ENCODE data around the gene S100A1.

The S100A1 gene

DNA sequence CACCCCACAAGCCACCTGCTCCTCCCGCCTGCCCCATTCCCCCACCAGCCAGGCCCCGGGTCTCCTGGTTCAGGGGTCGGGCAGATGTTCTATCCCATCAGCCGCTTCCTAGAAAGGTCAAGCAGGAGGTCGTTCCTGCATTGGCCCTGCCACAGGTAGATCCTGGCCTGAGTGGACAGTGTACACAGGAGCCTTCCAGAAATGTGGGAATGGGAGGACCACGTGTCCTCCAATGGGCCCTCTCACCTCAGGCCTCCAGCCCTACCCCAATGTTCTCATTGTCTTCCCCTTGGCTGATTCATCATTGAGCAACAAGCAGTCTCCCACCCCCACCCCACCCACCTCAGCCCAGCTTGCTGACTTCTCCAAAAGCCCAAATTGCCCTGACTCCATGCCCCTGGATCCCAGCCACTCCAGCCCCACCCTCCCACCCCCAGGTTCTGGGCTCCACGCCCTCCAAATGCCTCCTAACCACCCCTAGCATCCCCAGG is 17.4 kb upstream of the S100A1 start:
- no peak for DNase-seq

DNA sequence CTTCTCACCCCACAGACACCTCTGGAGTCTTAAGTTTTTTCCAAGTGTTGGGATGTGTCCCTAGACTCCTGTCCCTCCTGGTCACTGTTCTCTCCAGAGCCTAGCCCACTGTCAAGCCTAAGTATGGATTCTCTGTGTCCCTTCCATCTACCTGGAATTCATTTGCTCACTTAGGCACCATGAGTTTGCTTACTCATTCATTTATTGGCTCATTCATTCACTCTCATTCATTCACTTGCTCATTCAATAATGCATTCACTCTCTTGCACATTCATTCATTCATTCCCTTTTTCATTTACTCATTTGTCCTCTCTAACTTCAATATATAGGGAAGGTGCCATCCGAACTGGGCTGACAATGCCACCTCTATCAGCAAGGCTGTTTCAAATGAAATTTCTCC is 16.9 kb upstream of the S100A1 start:
- no peak for DNase-seq

DNA sequence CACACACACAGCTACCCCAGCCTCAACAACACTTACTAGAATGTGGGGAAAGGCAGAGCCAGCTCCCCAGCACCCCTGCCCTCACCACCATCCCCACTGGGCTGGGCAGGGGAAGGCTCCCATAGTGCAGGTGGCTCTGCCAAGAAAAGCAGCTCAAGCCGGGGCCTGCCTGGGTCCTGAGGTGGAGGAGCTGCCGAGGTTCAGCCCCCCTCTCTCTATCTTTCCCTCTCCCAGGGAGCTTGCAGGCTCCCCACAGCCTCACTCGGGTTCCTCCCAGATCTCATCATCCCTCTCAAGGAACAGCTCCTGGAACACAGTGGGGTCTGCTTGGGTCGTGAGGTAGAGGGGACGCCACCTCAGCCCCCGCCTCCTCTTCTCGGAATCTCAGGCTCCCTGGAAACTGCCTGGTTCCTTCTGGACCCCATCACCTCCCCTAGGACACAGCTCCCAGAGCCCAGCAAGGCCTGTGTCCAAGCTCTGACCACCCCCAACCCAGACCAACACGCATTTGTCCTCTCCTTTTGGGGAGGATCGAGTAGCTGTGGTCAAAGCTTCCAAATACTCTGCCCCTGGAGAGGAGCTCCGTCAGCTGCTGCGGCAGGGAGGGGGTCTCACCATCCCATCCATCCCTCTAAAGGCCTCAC is 16.0 kb upstream of the S100A1 start:
- DNase-seq = no peak

DNA sequence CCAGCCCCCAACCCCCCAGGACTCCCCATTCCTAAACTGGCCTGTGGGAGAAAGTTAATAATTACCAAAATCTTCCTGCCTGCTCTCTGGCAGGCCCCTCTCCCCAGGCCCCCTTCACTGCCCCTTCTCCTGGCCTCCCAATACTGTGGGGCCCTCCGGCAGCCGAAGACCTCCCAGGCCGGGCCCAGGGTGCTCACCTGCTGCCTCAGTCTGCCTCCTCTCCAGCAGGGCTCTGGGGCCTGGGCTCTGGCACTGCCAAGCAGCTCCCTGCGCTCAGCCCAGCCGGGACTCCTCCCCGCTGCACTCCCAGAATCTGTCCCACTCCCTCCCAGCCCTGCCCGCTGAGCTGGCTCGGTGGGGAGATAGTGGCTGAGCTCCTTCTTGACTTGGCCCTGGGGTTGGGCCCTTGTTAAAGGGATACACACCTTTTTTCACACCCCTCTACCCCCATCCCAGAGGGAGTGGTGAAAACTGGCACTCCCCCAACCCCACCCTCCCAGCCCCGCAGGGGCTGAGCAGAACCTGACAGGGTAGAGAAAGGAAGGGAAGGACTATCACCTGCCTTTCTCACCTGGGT is 15.4 kb upstream of the S100A1 start, which contains the start of gene S100A16:
Gene S100A16, minus strand, starts transcription at position 383 of the 577 bp plus-strand sequence. CDS start 4,986 bp downstream, outside the sequence.
- DNase-seq = no peak

DNA sequence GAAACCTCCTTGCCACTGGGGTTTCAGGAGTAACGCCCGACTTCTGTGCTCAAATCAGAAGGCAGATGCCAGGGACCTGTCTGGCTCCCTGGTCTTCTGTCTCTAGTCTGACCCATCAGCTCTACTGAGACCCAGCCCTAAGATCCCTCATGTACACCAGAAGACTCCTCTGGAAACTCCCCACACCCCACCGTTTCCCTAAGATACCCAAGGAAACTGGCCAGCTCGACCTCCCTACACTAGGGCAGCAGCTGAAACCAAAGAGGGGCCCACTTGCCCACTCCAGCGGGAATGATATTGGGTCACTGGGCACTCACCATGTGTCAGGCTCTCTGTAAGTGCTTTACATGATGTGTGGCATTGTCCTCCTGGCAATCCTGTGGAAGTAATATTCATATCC is 14.8 kb upstream of the S100A1 start:
- no peak for DNase-seq

DNA sequence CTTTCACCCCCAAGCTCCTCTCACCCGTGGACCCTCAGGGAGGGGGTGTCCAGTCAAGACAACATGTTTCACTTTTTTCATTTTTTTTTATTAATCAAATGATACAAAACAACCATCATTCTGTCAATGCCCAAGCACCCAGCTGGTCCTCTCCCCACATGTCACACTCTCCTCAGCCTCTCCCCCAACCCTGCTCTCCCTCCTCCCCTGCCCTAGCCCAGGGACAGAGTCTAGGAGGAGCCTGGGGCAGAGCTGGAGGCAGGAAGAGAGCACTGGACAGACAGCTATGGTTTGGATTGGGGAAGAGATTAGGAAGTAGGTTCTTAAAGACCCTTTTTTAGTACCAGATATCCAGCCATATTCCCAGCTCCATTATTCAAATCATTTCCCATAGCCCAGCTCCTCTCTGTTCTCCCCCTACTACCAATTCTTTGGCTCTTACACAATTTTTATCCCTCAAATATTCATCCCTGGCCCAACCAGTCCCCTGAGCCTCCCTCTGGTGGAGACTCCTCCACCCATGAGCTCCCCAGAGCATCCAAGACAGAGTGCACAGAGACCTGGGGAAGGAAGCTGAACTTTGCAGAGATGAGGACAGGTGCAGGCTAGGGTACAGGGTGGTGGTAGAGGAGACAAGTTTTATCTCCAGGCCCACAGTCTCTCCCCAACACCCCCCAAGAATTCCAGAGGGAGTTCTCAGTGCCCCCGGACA is 13.9 kb upstream of the S100A1 start:
- DNase-seq = no peak

DNA sequence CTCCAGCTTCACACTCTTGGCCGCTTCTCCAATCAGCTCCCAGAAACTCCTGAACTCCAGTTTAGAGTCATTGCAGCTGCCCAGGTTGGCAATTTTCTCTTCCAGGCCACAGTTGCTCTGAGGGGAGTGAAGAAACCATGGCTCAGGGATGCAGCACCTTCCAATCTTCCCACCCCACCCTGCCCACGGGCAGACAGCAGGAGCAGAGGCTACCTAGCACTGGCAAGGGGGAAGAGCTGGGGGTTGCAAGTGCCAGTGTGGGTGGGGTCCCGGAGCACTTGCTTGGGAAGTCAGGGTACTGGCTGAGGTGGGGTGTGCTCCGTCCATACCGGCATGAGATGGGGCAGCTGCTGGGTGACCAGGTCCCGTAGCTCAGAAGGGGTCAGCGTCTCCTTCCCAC is 13.3 kb upstream of the S100A1 start:
- DNase-seq = no peak

DNA sequence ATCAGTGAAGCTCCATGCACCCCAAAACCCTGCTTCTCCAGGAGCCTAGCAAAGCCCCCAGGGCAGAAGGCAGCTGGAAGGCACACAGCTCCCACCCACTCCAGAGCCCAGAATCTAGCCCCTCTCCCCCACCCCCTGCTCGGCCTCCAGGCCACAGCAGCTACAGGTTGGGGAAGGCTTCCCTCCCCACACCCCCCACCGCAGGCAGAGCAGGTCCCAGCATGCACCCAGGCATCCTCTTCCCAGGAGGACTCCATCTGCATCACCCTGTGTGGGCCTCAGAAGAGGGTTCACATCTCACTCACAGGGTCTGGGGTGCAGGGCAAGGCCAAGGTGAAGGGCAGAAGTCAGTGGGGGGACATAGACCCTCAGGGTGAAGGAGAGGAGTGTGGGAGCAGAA is 12.8 kb upstream of the S100A1 start:
- DNase-seq = no peak

DNA sequence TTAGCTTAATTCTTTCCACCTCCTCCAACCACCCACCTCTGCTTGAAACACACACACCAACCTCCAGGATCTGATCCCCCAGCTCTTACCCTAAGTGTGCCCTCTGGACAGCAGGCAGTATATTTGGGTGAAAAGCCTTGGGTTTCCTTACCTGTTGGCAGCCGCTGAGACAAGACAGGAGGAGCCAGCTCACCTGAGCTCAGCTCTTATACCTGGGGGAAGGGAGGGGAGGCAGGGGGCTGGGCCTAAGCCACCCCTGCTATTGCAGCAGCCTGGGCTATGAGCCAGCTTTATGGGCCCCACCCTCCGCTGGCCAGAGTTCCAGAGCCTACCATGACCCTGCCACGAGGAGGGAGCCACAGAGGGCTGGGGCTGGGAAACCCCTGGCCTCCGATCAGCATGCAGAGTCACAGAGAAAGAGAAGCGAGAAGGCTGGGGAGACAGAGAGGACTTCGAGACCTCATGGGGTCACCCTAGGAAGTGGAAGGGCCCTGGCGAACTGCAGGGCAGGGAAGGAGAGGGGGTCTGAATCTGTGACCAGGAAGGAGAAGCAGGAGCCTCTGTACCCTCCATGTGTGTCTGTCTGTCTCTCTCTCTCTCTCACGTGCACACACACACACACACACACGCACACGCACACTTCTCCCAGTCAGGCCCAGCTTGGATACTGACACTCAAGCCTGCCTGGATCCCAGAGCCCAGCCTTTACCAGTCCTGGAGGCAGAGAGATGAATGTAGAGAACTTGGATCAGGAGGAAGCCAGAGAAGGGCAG is 11.9 kb upstream of the S100A1 start, which contains the start of gene S100A14:
Gene S100A14, minus strand, starts transcription at position 182 of the 773 bp plus-strand sequence. CDS start 467 bp downstream, outside the sequence.
- DNase-seq = no peak

DNA sequence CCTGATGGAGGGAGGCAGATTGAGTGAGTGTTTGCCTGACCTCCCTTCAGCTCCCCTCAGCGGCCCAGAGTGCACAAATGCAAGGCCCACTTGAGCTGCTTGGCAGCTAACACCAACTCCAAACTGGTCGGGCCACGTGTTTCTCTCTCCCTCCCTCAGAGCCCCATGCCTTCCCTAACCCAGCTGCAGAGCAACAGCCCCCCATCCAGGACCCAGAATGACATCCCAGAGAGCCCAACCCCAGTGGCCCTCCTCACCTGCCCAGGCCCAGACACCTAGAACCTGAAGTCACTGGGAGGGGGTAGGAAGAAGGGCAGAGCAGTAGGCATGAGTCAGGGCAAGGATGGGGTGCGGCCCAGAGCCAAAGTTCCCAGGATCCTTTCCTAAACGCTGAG is 11.3 kb upstream of the S100A1 start:
- DNase-seq = no peak

DNA sequence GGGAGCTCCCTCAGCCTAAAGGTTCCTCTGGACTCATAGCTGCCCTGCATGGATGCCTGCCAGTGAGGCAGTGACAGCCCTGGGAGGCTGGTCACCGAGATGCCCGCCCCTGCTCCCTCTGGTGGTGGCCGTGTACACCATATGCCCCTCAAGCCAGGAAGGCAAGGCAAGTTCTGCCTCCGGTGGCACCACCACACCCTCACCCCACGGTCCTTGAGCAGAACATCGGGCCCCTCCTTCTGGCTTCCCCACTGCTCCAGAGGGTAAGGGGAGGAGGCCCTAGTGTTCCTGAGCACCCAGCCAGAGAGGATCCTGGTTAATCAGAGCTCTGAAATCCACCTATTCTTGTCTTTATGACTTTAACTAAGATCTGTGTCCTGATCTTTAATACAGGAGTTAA is 10.6 kb upstream of the S100A1 start:
- no peak for DNase-seq

DNA sequence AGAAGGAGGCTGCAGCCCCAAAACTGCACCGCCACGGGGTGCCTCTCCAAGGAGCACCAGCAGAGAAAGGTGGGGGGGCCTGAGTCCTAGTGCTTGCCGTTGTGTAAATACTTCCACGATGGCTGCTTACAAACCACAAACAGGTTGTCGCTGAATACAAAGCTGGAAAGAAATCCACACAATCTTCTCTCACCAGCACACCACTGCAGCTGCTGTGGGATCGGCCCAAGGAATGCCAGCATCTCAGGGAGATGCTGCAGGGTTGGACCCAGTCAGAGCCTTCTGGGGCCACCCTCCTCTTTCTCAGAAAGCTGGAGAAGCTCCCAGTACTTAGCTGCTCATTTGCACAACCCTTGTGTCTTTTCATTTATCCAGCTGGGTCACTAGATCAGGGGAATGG is 9.1 kb upstream of the S100A1 start:
- DNase-seq = no peak

DNA sequence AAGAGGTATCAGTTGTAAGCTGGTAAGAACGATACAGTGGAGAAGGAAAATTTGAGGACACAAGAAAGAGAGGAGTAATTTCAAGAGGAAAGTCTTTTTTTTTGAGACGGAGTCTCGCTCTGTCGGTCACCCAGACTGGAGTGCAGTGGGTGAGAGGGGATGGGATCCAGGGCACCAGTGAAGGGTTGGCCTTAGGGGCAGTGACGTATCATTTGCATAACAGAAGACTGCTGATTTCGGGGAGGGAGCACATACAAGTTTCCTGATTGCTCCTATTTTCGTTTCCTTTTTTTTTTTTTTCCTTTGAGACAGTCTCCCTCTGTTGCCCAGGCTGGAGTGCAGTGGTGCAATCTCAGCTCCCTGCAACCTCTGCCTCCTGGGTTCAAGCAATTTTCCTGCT is 5.1 kb upstream of the S100A1 start:
- no peak for DNase-seq

DNA sequence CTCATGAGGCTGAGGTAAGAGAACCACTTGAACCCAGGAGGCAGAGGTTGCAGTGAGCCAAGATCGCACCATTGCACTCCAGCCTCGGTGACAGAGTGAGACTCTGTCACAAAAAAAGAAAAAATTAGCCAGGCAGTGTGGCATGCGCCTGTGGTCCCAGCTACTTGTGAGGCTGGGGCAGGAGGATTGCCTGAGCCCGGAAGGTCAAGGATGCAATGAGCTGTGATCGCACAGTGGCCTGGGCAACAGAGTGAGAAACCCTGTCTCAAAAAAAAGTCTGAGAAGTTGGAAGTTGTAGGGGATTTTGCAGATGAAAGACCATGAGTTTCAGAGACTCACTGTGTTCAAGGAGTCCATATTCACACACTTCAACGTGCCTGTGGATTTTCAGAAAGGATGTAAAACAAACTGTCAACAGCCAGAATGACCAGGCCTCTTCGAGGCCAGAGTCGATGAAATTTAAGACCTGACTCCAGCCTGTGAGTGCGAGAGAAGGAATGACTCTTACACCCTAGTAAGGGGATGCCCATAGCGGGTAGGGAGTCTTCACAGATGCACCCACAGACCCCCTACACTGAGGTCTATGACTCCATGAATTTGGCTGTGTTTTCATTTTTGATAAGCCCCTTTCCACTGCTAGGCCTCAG is 3.1 kb upstream of the S100A1 start:
- no peak for DNase-seq

DNA sequence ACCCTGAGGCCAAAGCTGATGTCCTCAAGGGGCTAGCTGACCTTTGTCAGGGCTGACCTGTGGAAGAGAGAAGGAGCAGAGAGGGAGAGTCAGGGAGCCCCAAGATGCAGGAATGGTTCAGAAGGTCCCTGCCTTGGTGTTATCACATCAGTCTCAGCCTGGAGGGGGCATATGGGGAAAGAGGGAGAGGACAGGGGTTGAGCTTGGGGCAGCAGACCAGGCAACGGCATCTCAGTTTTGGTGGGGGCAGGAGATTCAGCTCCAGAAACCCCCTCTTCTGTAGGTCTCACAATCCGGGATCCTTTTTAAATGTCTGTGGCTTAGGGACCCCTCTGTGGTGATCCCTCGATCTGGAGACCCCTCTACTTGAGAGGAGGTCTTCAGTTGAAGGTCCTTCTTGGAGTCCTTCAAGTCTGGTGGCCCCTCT is 1.7 kb upstream of the S100A1 start:
- DNase-seq = no peak

DNA sequence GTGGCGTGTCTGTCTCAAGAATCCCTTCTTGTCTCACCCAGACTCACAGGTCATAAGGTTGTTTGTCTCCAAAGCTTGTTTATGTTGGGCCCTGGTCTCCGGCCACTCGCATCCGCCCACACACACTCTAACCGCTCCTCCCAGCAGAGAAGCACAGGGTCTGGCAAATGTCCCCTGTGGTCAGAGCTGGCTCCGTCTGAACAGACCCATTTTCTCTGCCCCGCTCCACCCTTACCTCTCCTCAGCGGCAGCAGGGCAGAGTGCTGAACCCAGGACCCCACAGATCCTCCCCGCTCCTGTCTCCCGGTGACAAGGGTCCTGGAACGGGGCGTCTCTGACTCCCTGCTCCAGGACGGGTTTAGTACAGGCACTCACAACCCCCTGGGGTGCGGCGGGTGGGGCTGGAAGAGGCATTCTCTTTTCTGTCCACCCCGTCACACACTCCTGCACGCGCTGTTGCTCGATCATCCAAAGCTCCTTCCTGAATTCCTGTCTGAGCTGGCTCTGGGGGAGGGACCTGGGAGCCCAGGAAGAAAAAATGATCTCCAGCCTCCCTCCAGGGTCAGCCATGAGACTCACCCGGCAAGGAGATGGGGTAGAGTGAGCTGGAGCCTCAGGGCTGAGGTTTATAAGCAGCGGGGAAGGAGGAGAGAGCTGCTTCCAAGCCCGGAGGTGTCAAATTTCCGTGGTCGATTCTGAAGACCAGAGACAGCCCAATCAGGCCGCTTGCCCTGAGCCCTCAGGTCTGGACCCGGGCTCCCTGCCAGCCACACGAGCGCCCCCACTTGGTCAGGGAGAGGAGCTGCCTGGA is 1.1 kb upstream of the S100A1 start, which contains the start of gene S100A13:
Gene S100A13, minus strand, starts transcription at position 602 of the 811 bp plus-strand sequence. CDS start 1,033 bp downstream, outside the sequence.
- no peak for DNase-seq

DNA sequence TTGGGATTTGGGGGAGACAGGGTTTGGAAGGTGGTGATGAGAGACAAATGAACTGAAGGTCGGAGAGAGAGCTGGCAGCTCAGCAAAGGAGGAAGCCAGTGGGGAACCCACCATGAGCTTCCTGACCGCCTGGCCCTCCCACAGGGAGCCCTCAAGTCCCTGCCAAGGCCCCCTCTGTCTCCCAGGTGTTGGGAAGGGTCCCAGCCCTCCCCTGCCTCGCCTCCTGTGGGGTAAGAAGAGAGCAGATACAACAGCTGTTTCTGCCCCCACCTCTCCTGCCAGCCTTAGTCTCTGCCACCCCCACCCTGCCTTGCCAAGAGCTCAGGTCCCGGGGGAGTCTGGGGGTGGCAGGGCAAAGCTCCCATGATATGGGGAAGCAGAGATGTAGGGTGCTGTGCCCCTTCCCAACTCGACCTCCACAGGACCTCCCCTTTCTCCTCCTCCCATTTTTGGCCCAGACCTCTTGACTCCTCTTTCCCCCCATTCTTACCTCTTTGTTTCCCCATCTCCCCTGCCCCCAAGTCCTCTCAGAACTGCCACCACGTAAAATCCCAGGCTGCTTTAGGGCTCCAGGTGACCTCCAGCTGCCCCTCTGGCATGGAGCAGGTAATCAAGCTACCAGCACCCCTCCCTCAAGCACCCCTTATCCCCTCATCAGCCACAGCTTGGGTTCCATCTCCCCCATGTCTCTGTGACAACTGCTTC is 556 bp downstream of the S100A1 start:
- no peak for DNase-seq

DNA sequence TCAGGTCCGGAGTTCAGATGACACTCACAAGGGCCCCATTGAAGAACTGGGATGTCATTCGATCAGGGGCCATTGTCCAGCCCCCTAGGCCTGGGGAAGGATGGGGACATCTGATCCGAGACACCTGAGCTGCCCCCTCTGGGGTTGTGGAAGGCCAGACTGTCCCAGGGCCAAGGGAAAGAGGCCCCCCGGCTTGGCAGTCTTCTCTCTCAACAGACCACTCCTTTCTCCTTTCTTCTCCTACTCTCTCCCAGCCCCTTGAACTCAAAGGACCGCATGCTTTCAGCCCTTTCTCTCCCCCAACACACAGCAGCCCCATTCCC is 1.1 kb downstream of the S100A1 start:
- no peak for DNase-seq

DNA sequence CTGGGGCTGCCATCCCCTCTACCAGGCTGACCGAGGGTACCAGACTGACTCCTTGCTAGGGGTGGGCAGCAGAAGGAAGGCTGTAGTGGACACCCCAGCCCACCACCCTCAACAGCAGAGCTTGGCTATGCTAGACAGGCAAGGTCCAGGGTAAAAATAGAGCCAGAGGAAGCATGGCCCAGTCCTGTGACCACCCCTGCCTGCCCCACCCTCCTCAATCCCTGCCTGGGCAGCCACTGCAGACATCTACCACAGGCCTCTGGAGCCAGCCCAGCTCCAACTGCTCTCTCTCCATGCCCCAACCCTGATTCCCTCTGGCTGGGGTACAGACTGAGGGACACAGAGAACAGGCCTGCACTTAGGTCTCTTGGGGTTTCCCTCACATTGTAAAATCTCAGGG is 1.7 kb downstream of the S100A1 start:
- DNase-seq = no peak

DNA sequence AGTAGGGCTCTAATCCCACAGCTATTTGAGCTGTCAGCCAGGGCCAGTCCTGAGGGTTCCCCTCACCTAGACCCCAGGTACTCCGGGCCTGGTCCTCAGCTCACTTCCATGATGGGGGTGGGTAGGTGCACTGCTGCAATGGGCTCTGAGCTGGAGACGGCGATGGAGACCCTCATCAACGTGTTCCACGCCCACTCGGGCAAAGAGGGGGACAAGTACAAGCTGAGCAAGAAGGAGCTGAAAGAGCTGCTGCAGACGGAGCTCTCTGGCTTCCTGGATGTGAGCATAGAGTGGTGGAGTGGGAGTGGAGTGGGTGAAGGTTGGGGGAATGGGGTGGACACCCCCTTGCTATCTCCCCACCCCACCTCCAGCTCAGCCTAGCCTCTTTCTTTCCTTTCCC is 2.1 kb downstream of the S100A1 start:
- no peak for DNase-seq

All from stimulated activated CD4-positive, alpha-beta T cell treated with anti-CD3 and anti-CD28 coated beads, Interleukin-4, amount 100 ng/mL, for 1 hour (primary cell).